Cardiac muscle cell (in vitro differentiated cells and primary cell): ENCODE results near the gene KCTD12. TPM values are rescaled to one million over a fixed set of nuclear protein-coding genes. Genes with fewer than 3 reads are reported as not detected.
A peak's percentile ranks its signal among the peaks of the same experiment; 100 is the strongest.

Source experiments
- DNase-seq, 2 donors: peaks; one replicate each; pipeline versions ENCODE4 v3.0.0 to v3.0.0-alpha.2; 2010 to 2017; ENCODE audit warnings: low read depth in 1 of 2, low spot score in 1 of 2
- H3K27ac ChIP-seq: fragments of 200-600 bp; sonication (generic); 2 replicates; pipeline ENCODE4 v1.5.1; 2016
- H3K27me3 ChIP-seq: fragments of 200-600 bp; sonication (generic); 2 replicates; pipeline ENCODE4 v1.6.0; 2016; ENCODE audit warnings: control low read depth
- H3K36me3 ChIP-seq: fragments of 200-600 bp; sonication (generic); 2 replicates; pipeline ENCODE4 v1.5.1; 2016; ENCODE audit warnings: control low read depth
- H3K4me1 ChIP-seq: fragments of 200-600 bp; sonication (generic); 2 replicates; pipeline ENCODE4 v1.8.1; 2017; ENCODE audit warnings: low read depth, mild to moderate bottlenecking, mixed run types
- H3K4me3 ChIP-seq: fragments of 200-600 bp; sonication (generic); 2 replicates; pipeline ENCODE4 v1.5.1; 2016; ENCODE audit warnings: mild to moderate bottlenecking
- H3K9me3 ChIP-seq: fragments of 200-600 bp; sonication (generic); 2 replicates; pipeline ENCODE4 v1.5.1; 2017; ENCODE audit warnings: low read depth, mild to moderate bottlenecking, control low read depth
- CTCF ChIP-seq: IDR thresholded peaks from 2 replicates; pipeline ENCODE4 v1.5.1; 2012; ENCODE audit warnings: low read depth, mild to moderate bottlenecking, low read length
- polyA plus RNA-seq: library from polyadenylated mRNA; unstranded; fragments of >200 nt; fragmentation: Nextera tagmentation; extraction: Ambion mirVana; gene quantifications from 2 replicates; pipeline ENCODE4 v1.2.1, GENCODE V29; 2016
- total RNA-seq: library from RNA; depleted of rRNA; stranded (reverse); fragments of >200 nt; gene quantifications from 2 replicates; pipeline ENCODE4 v1.2.3, GENCODE V29; 2016

Gene KCTD12
- total and polyA plus RNA-seq, 2 experiments from 2014 or later = 40.0 to 242 TPM

- Histone ChIP-seq H3K36me3 (no peaks in the 10 kb centered on the region), H3K9me3 (no peaks in the 10 kb centered on the region), H3K27me3 (peaks cover 34% of the 10 kb centered on the region), H3K4me3 (no peak overlapping the region), H3K27ac (no peak overlapping the region), H3K4me1 (no peaks in the 10 kb centered on the region)
- no peak for TF ChIP-seq CTCF
- DNase-seq = no peak
These were observed 8.4 kb upstream of the KCTD12 start for GRCh38 chr13:76894401-76895110.

GRCh38 chr13:76892488-76892887, 6.3 kb upstream of the KCTD12 start:
- no peaks in the 10 kb centered on the region for H3K9me3 ChIP-seq
- no peak for DNase-seq
- H3K4me3 ChIP-seq = no peak overlapping the region
- H3K4me1 ChIP-seq = peaks cover 8% of the 10 kb centered on the region
- H3K27ac ChIP-seq = no peak overlapping the region
- H3K27me3 ChIP-seq = peaks cover 34% of the 10 kb centered on the region
- H3K36me3 ChIP-seq = no peaks in the 10 kb centered on the region
- no peak for TF ChIP-seq CTCF

- peaks cover 34% of the 10 kb centered on the region for H3K27me3 ChIP-seq
- TF ChIP-seq CTCF = no peak
These were observed 3.8 kb upstream of the KCTD12 start for GRCh38 chr13:76890021-76890420.

GRCh38 chr13:76889254-76889653, 3.0 kb upstream of the KCTD12 start:
- H3K27me3 ChIP-seq = peaks cover 33% of the 10 kb centered on the region
- no peak for DNase-seq

More at GRCh38 chr13:76890021-76890420, 3.8 kb upstream of the KCTD12 start:
- Histone ChIP-seq H3K4me1 (peaks cover 8% of the 10 kb centered on the region), H3K27ac (no peak overlapping the region), H3K36me3 (no peaks in the 10 kb centered on the region), H3K9me3 (no peaks in the 10 kb centered on the region), H3K4me3 (no peak overlapping the region)
- DNase-seq = peak in 1 of 2 donors; percentile 30

GRCh38 chr13:76888421-76888820, 2.2 kb upstream of the KCTD12 start:
- Histone ChIP-seq H3K4me1 (peaks cover 8% of the 10 kb centered on the region), H3K36me3 (no peaks in the 10 kb centered on the region), H3K27ac (no peak overlapping the region), H3K9me3 (no peaks in the 10 kb centered on the region), H3K27me3 (peaks cover 25% of the 10 kb centered on the region), H3K4me3 (no peak overlapping the region)
- no peak for TF ChIP-seq CTCF
- peak in 1 of 2 donors; percentile 8 for DNase-seq

More at GRCh38 chr13:76889254-76889653, 3.0 kb upstream of the KCTD12 start:
- H3K9me3 ChIP-seq = no peaks in the 10 kb centered on the region
- H3K4me1 ChIP-seq = peaks cover 8% of the 10 kb centered on the region
- no peak overlapping the region for H3K4me3 ChIP-seq
- no peak for TF ChIP-seq CTCF
- no peaks in the 10 kb centered on the region for H3K36me3 ChIP-seq
- H3K27ac ChIP-seq = no peak overlapping the region
